K562 (cell line): ENCODE results near the gene CACNA2D2. TPM values are rescaled to one million over a fixed set of nuclear protein-coding genes. Genes with fewer than 3 reads are reported as not detected.
A peak's percentile ranks its signal among the peaks of the same experiment; 100 is the strongest.

Source experiments
- ATAC-seq: fragments of 200-7000 bp; cut with Tn5 transposase; 3 replicates; pipeline ENCODE4 v1.9.1; 2020; ENCODE audit warnings: moderate library complexity
- BruUV-seq: library from RNA; stranded (reverse); fragments of 400-500 nt; replicated peaks from 2 replicates; lab custom pipeline; 2021; lab: Mats Ljungman, UMichigan
- CTCF ChIA-PET: fragments of 300-600 bp; formaldehyde crosslinking; extraction: SDS; loops from one replicate; lab custom pipeline; 2021; ENCODE audit warnings: low intra/inter-chr PET ratio; lab: Yijun Ruan, JAX
- POLR2A ChIA-PET: fragments of 300-600, 350-650 bp; sonication (Branson Sonifier 250); formaldehyde crosslinking; extraction: SDS; loops from one replicate; lab custom pipeline; 2021; ENCODE audit warnings: antibody characterized with exemption, inconsistent platforms; lab: Yijun Ruan, JAX
- DNase-seq, 4 experiments: peaks; one replicate each; pipeline versions ENCODE4 v3.0.0 to v3.0.0-alpha.2; 2011 to 2018; ENCODE audit warnings: low spot score in 3 of 4, mixed read lengths in 3 of 4; ENCODE audit errors: extremely low read depth in 1 of 4
- FAIRE-seq: peaks from 2 replicates; lab custom pipeline; 2011; peaks lifted over from hg19 to GRCh38; lab: Jason Lieb, UNC
- H2AFZ ChIP-seq: 2 replicates; pipeline ENCODE4 v1.6.0; 2011; ENCODE audit warnings: low read depth, low read length, control low read depth, inconsistent platforms
- H3K27ac ChIP-seq: fragments of 200-600 bp; 3 replicates; pipeline ENCODE4 v1.8.0; 2011; ENCODE audit warnings: low read depth, mild to moderate bottlenecking, control low read depth, inconsistent platforms, low read length, moderate library complexity, mixed read lengths; ENCODE audit errors: extremely low read depth
- H3K27me3 ChIP-seq, 2 experiments: fragments of 300-600 bp in 1 of 2; 2 replicates in 1 of 2; 3 replicates in 1 of 2; pipeline versions ENCODE4 v1.6.0 to v1.8.0; 2011; ENCODE audit warnings: inconsistent platforms in 2 of 2, low read length in 2 of 2, mild to moderate bottlenecking in 1 of 2, mixed read lengths in 1 of 2, moderate library complexity in 1 of 2; ENCODE audit not compliant: control insufficient read depth in 2 of 2, insufficient read depth in 2 of 2
- H3K36me3 ChIP-seq: fragments of 300-600 bp; 3 replicates; pipeline ENCODE4 v1.8.0; 2011; ENCODE audit warnings: mild to moderate bottlenecking, low read length, inconsistent platforms; ENCODE audit not compliant: control insufficient read depth, insufficient read depth
- H3K4me1 ChIP-seq, 2 experiments: fragments of 200-600 bp in 1 of 2; replicated peaks in 1 of 2; 2 replicates in 1 of 2; 3 replicates in 1 of 2; pipeline versions ENCODE4 v1.5.1 to v1.8.0; 2011; ENCODE audit warnings: inconsistent platforms in 2 of 2, low read length in 2 of 2, mild to moderate bottlenecking in 1 of 2, mixed read lengths in 1 of 2, moderate library complexity in 1 of 2; ENCODE audit not compliant: control insufficient read depth in 2 of 2, insufficient read depth in 2 of 2
- H3K4me2 ChIP-seq: 2 replicates; pipeline ENCODE4 v1.6.1; 2011; ENCODE audit warnings: low read length, control low read depth, inconsistent platforms, mixed read lengths; ENCODE audit not compliant: insufficient read depth
- H3K4me3 ChIP-seq: fragments of 200-600 bp; sonication (generic), shearing (Covaris generic); 2 replicates; pipeline ENCODE4 v1.5.1; 2016; ENCODE audit warnings: control low read depth, inconsistent platforms
- H3K79me2 ChIP-seq: fragments of 200-600 bp; 3 replicates; pipeline ENCODE4 v1.8.0; 2011; ENCODE audit warnings: low read length, inconsistent platforms; ENCODE audit not compliant: control insufficient read depth, insufficient read depth
- H3K9ac ChIP-seq, 2 experiments: 2 replicates each; pipeline versions ENCODE4 v1.6.0 to v1.6.1; 2011; ENCODE audit warnings: low read depth in 2 of 2, low read length in 2 of 2, control low read depth in 1 of 2, inconsistent platforms in 1 of 2, mild to moderate bottlenecking in 1 of 2, mixed read lengths in 1 of 2; ENCODE audit not compliant: insufficient read depth in 1 of 2
- H3K9me1 ChIP-seq: one replicate; pipeline ENCODE4 v1.6.0; 2011; ENCODE audit warnings: inconsistent platforms, mild to moderate bottlenecking, low read length, moderate library complexity; ENCODE audit not compliant: control insufficient read depth, insufficient read depth
- H3K9me3 ChIP-seq: replicated peaks from 2 replicates; pipeline ENCODE4 v1.5.1; 2011; ENCODE audit warnings: low read depth, low read length, inconsistent platforms; ENCODE audit not compliant: control insufficient read depth, insufficient read depth
- H4K20me1 ChIP-seq: replicated peaks from 2 replicates; pipeline ENCODE4 v1.6.1; 2011; ENCODE audit warnings: low read length, inconsistent platforms, mixed read lengths; ENCODE audit not compliant: control insufficient read depth, insufficient read depth
- ATF1 ChIP-seq, 2 experiments: fragments of 450-650 bp in 1 of 2; IDR thresholded peaks; 2 replicates each; pipeline ENCODE4 v1.6.1; 2016; ENCODE audit warnings: missing compliant biosample characterization in 1 of 2, missing genetic modification characterization in 1 of 2
- ATF7 ChIP-seq: fragments of 450-650 bp; IDR thresholded peaks from 2 replicates; pipeline ENCODE4 v1.7.1; 2014; ENCODE audit warnings: mild to moderate bottlenecking, moderate library complexity
- CREB1 ChIP-seq, 2 experiments: sonication (generic) in 1 of 2; formaldehyde crosslinking in 1 of 2; IDR thresholded peaks; 2 replicates each; pipeline versions ENCODE4 v1.6.1 to v1.8.0; 2012 to 2022; ENCODE audit warnings: inconsistent platforms in 1 of 2, mild to moderate bottlenecking in 1 of 2, missing genetic modification reagents in 1 of 2, moderate library complexity in 1 of 2
- CREM ChIP-seq: IDR thresholded peaks from 2 replicates; pipeline ENCODE4 v1.6.1; 2014; ENCODE audit warnings: antibody characterized with exemption, low read depth
- DEAF1 ChIP-seq: fragments of 450-650 bp; formaldehyde crosslinking; IDR thresholded peaks from 2 replicates; pipeline ENCODE4 v1.4.0; 2020; ENCODE audit warnings: mild to moderate bottlenecking, moderate library complexity
- ZNF143 ChIP-seq: sonication (generic); formaldehyde crosslinking; IDR thresholded peaks from 2 replicates; pipeline ENCODE4 v1.9.0; 2022; ENCODE audit warnings: mild to moderate bottlenecking, missing genetic modification reagents
- WGBS: fragments of 100-300 bp; shearing (Covaris generic); methylation state at CpG from one replicate; pipeline ENCODE4 v1.1.6; 2016; ENCODE audit warnings: low coverage, mixed read lengths; ENCODE audit not compliant: insufficient coverage; ENCODE audit errors: missing lambda C conversion rate; 5-methylcytosine and 5-hydroxymethylcytosine counted together
- in situ Hi-C: fragments of 300-500 bp; cut with MboI; formaldehyde crosslinking; loops from 4 replicates; pipeline ENCODE4 v1.15.0; 2018; ENCODE audit warnings: inconsistent platforms, mixed read lengths
- intact Hi-C: fragments of 100-400 bp; cut with micrococcal nuclease; formaldehyde crosslinking; loops from 2 replicates; pipeline ENCODE4 v1.14.2; 2022
- polyA plus RNA-seq, 8 experiments: library from polyadenylated mRNA; depleted of rRNA in 4 of 8; stranded (reverse) in 5 of 8; unstranded in 3 of 8; fragments of >200 nt; fragmentation: Nextera tagmentation in 2 of 8; fragmentation: Illumina TruSeq in 1 of 8; extraction: Ambion mirVana in 2 of 8; extraction: Trizol in 1 of 8; gene quantifications; 2 replicates each; pipeline versions ENCODE4 v1.2.1 to v1.2.3, GENCODE V29; 2011 to 2014; ENCODE audit warnings: inconsistent platforms in 1 of 8, missing spikeins in 1 of 8
- total RNA-seq, 7 experiments: library from RNA; depleted of rRNA in 6 of 7; stranded (reverse); fragments of >200 nt in 6 of 7; fragmentation: Illumina TruSeq in 2 of 7; extraction: Trizol in 2 of 7; gene quantifications; 2 replicates each; pipeline versions ENCODE4 v1.2.1 to v1.2.3, GENCODE V29; 2011 to 2021; ENCODE audit warnings: low replicate concordance in 1 of 7
- TF ChIP-seq, protein P1 (sequence below), 2 experiments: fragments of 450-650 bp in 1 of 2; sonication (generic) in 1 of 2; formaldehyde crosslinking in 1 of 2; IDR thresholded peaks in 1 of 2; conservative IDR thresholded peaks in 1 of 2; 2 replicates each; pipeline versions ENCODE4 v1.6.1 to v1.8.1; 2016 to 2023; ENCODE audit warnings: mild to moderate bottlenecking in 2 of 2, moderate library complexity in 2 of 2, inconsistent platforms in 1 of 2, missing genetic modification reagents in 1 of 2

The CACNA2D2 gene
- total and polyA plus RNA-seq, 9 of the 15 experiments (the other 6 are each of a cell fraction or from before 2014, with no cell fraction given): 0.11 to 0.58 (median 0.36) TPM; not detected in 2

GRCh38 chr3:50378757-50379156 lies 124.7 kb downstream of the CACNA2D2 start:
- H3K9me3 ChIP-seq: no peaks in the 10 kb centered on the region
- intact Hi-C loops: no loop called here
- H3K36me3 ChIP-seq: no peaks in the 10 kb centered on the region
- DNase-seq (no peak), ATAC-seq (peak; percentile 16; the same call in 1 of the 3 replicates), FAIRE-seq (no peak)
- H3K9me1 ChIP-seq: no peaks in the 10 kb centered on the region
- no peak overlapping the region for H3K4me2 ChIP-seq
- in situ Hi-C loops: no loop called here
- ChIA-PET CTCF (no interaction called here), POLR2A (interaction anchor here (0.7 kb wide), 1 partner anchor 9 kb away, joined by 4 read pairs; no protein-coding TSS in a partner anchor)
- no peaks in the 10 kb centered on the region for H4K20me1 ChIP-seq
- BruUV-seq: no TSS peak
- no peaks in the 10 kb centered on the region for H3K79me2 ChIP-seq
- no peak overlapping the region for H3K4me3 ChIP-seq
- H2AFZ ChIP-seq: no peak overlapping the region
- no peak for TF ChIP-seq DEAF1 (CRISPR knock-in tag)
- no peak for TF ChIP-seq ZNF143 (CRISPR knock-in tag)
- TF ChIP-seq ATF7: peak; percentile 77
- TF ChIP-seq CREM: peak; percentile 67
- TF ChIP-seq ATF1 (CRISPR knock-in tag; IDR thresholded peaks at IDR 0.05): no peak
- peak; percentile 75 for TF ChIP-seq ATF1 (tag; IDR thresholded peaks at IDR 0.05)
- TF ChIP-seq CREB1 (IDR thresholded peaks at IDR 0.05): no peak
- peak; percentile 35; the same call in 1 of the 2 replicates for TF ChIP-seq CREB1 (CRISPR knock-in tag; IDR thresholded peaks at IDR 0.05)
- TF ChIP-seq, protein P1, sequence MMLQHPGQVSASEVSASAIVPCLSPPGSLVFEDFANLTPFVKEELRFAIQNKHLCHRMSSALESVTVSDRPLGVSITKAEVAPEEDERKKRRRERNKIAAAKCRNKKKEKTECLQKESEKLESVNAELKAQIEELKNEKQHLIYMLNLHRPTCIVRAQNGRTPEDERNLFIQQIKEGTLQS (IDR thresholded peaks at IDR 0.05): peak; percentile 50; the same call in 1 of the 2 replicates
- TF ChIP-seq, protein P1 (CRISPR knock-in tag; conservative IDR thresholded peaks at IDR 0.05): no peak
- peaks cover 0 to 16% of the 10 kb centered on the region in 2 experiments; a peak in 2 of 5 replicates for H3K27me3 ChIP-seq
- no peak overlapping the region for H3K27ac ChIP-seq
- WGBS: 2% methylated on average over 16 of the region's 17 CpGs
- no peak overlapping the region for H3K9ac ChIP-seq
- H3K4me1 ChIP-seq: peaks cover 0 to 24% of the 10 kb centered on the region in 2 experiments; a peak in 3 of 5 replicates
